GM12878 (cell line): ENCODE results near the gene PTPN12. TPM values are rescaled to one million over a fixed set of nuclear protein-coding genes. Genes with fewer than 3 reads are reported as not detected.

Experiments
- ATAC-seq: fragments of 200-7000 bp; cut with Tn5 transposase; 3 replicates; pipeline ENCODE4 v1.9.1; 2020; ENCODE audit warnings: mild to moderate bottlenecking, moderate library complexity
- BruUV-seq: library from RNA; stranded (reverse); fragments of 400-500 nt; replicated peaks from 2 replicates; lab custom pipeline; 2021; lab: Mats Ljungman, UMichigan
- CTCF ChIA-PET: fragments of 300-600 bp; sonication (Branson Sonifier 250); formaldehyde crosslinking; extraction: SDS; loops from one replicate; lab custom pipeline; 2021; ENCODE audit warnings: inconsistent platforms; lab: Yijun Ruan, JAX
- POLR2A ChIA-PET: fragments of 350-600 bp; formaldehyde crosslinking; extraction: SDS; loops from one replicate; lab custom pipeline; 2021; ENCODE audit warnings: inconsistent platforms; lab: Charles Lee
- RAD21 ChIA-PET: fragments of 300-600 bp; sonication (Branson Sonifier 250); formaldehyde crosslinking; loops from one replicate; lab custom pipeline; 2023; ENCODE audit warnings: antibody characterized with exemption; ENCODE audit not compliant: unreplicated experiment; lab: Charles Lee
- SMC1A ChIA-PET: fragments of 300-600 bp; sonication (Branson Sonifier 250); formaldehyde crosslinking; loops from one replicate; lab custom pipeline; 2023; ENCODE audit not compliant: unreplicated experiment, uncharacterized antibody; lab: Charles Lee
- DNase-seq: peaks from one replicate; pipeline ENCODE4 v3.0.0-alpha.2; 2011; ENCODE audit warnings: low read depth, low spot score
- FAIRE-seq: peaks from 3 replicates; lab custom pipeline; 2011; peaks lifted over from hg19 to GRCh38; lab: Jason Lieb, UNC
- H2AFZ ChIP-seq: 2 replicates; pipeline ENCODE4 v1.6.0; 2011; ENCODE audit warnings: low read depth, low read length, control low read depth; ENCODE audit not compliant: control insufficient read depth
- H3K27ac ChIP-seq: 2 replicates; pipeline ENCODE4 v1.5.1; 2011; ENCODE audit warnings: control low read depth; ENCODE audit not compliant: control insufficient read depth, insufficient read depth
- H3K27me3 ChIP-seq, 2 experiments: replicated peaks in 1 of 2; 2 replicates each; pipeline versions ENCODE4 v1.6.0 to v1.6.1; 2011; ENCODE audit warnings: low read length in 1 of 2; ENCODE audit not compliant: control insufficient read depth in 2 of 2, insufficient read depth in 2 of 2
- H3K36me3 ChIP-seq, 2 experiments: 2 replicates each; pipeline ENCODE4 v1.5.1; 2011; ENCODE audit warnings: low read length in 1 of 2; ENCODE audit not compliant: control insufficient read depth in 2 of 2, insufficient read depth in 2 of 2
- H3K4me1 ChIP-seq: 2 replicates; pipeline ENCODE4 v1.6.1; 2011; ENCODE audit warnings: mild to moderate bottlenecking, low read length, moderate library complexity, mixed read lengths; ENCODE audit not compliant: control insufficient read depth, insufficient read depth
- H3K4me2 ChIP-seq: 2 replicates; pipeline ENCODE4 v1.6.0; 2011; ENCODE audit warnings: control low read depth; ENCODE audit not compliant: control insufficient read depth, insufficient read depth
- H3K4me3 ChIP-seq: fragments of 200-600 bp; sonication (generic); 2 replicates; pipeline ENCODE4 v1.5.1; 2016
- H3K79me2 ChIP-seq: 2 replicates; pipeline ENCODE4 v1.6.0; 2011; ENCODE audit warnings: low read length; ENCODE audit not compliant: control insufficient read depth, insufficient read depth
- H3K9ac ChIP-seq: 2 replicates; pipeline ENCODE4 v1.8.0; 2011; ENCODE audit warnings: low read length, control low read depth, mixed read lengths; ENCODE audit not compliant: control insufficient read depth, insufficient read depth
- H3K9me3 ChIP-seq: replicated peaks from 3 replicates; pipeline ENCODE4 v1.5.1; 2011; ENCODE audit warnings: mild to moderate bottlenecking, low read length; ENCODE audit not compliant: control insufficient read depth, insufficient read depth
- H4K20me1 ChIP-seq: 2 replicates; pipeline ENCODE4 v1.6.0; 2011; ENCODE audit not compliant: control insufficient read depth, insufficient read depth
- ATF7 ChIP-seq: fragments of 450-650 bp; IDR thresholded peaks from 2 replicates; pipeline ENCODE4 v1.6.1; 2016; ENCODE audit warnings: low read depth, mild to moderate bottlenecking
- EGR1 ChIP-seq, 2 experiments: IDR thresholded peaks; 1 replicate in 1 of 2; 2 replicates in 1 of 2; pipeline ENCODE4 v1.6.1; 2011 to 2012; ENCODE audit warnings: low read depth in 2 of 2, low read length in 2 of 2, borderline replicate concordance in 1 of 2, mild to moderate bottlenecking in 1 of 2, moderate library complexity in 1 of 2
- HDGF ChIP-seq: fragments of 450-650 bp; IDR thresholded peaks from 2 replicates; pipeline ENCODE4 v1.6.1; 2016; ENCODE audit warnings: antibody characterized with exemption
- IKZF2 ChIP-seq, 2 experiments: fragments of 450-650 bp; IDR thresholded peaks; 2 replicates each; pipeline ENCODE4 v1.6.1; 2017; ENCODE audit warnings: mild to moderate bottlenecking in 2 of 2, moderate library complexity in 2 of 2
- NBN ChIP-seq: fragments of 450-650 bp; IDR thresholded peaks from 2 replicates; pipeline ENCODE4 v1.6.1; 2016
- NFIC ChIP-seq: IDR thresholded peaks from 2 replicates; pipeline ENCODE4 v1.6.1; 2012; ENCODE audit warnings: low read depth, mild to moderate bottlenecking, inconsistent platforms, low read length, moderate library complexity
- SMARCA5 ChIP-seq: fragments of 450-650 bp; IDR thresholded peaks from 2 replicates; pipeline ENCODE4 v1.6.1; 2017; ENCODE audit warnings: mild to moderate bottlenecking
- SRF ChIP-seq, 2 experiments: IDR thresholded peaks; 2 replicates each; pipeline ENCODE4 v1.6.1; 2011; ENCODE audit warnings: low read depth in 2 of 2, low read length in 2 of 2, mild to moderate bottlenecking in 1 of 2, moderate library complexity in 1 of 2
- WGBS: methylation state at CpG from one replicate; pipeline ENCODE4 v1.1.6; 2016; ENCODE audit warnings: low lambda C conversion rate; ENCODE audit not compliant: insufficient replicate concordance, insufficient coverage; ENCODE audit errors: missing lambda C conversion rate; 5-methylcytosine and 5-hydroxymethylcytosine counted together
- in situ Hi-C: fragments of 300-500 bp; cut with MboI; formaldehyde crosslinking; loops from 9 replicates; pipeline ENCODE4 v1.14.3; 2018; ENCODE audit warnings: mixed read lengths
- intact Hi-C: fragments of 100-400 bp; cut with micrococcal nuclease; formaldehyde crosslinking; loops from one replicate; pipeline ENCODE4 v1.14.2; 2022; ENCODE audit not compliant: unreplicated experiment
- polyA plus RNA-seq, 11 experiments: library from polyadenylated mRNA; depleted of rRNA in 4 of 11; unstranded in 6 of 11; stranded (reverse) in 5 of 11; fragments of >200 nt; fragmentation: Nextera tagmentation in 4 of 11; fragmentation: Illumina TruSeq in 1 of 11; extraction: Ambion mirVana in 4 of 11; extraction: Trizol in 1 of 11; gene quantifications; 1 replicate in 1 of 11; 2 replicates in 10 of 11; pipeline versions ENCODE4 v1.2.1 to v1.2.3, GENCODE V29; 2011 to 2016; ENCODE audit warnings: inconsistent platforms in 2 of 11, missing spikeins in 2 of 11, low read depth in 1 of 11
- total RNA-seq, 4 experiments: library from RNA; depleted of rRNA in 3 of 4; stranded (reverse); fragments of >200 nt in 3 of 4; fragmentation: Illumina TruSeq in 1 of 4; extraction: Trizol in 1 of 4; gene quantifications; 2 replicates each; pipeline versions ENCODE4 v1.2.1 to v1.2.3, GENCODE V29; 2013 to 2021
- TF ChIP-seq, protein P1 (sequence below): fragments of 450-650 bp; formaldehyde crosslinking; IDR thresholded peaks from 2 replicates; pipeline ENCODE4 v1.4.0; 2022; ENCODE audit warnings: mild to moderate bottlenecking, moderate library complexity
- TF ChIP-seq, protein P2 (sequence below): fragments of 450-650 bp; IDR thresholded peaks from 2 replicates; pipeline ENCODE4 v1.6.1; 2016; ENCODE audit warnings: mild to moderate bottlenecking
- TF ChIP-seq, protein P3 (sequence below): fragments of 450-650 bp; IDR thresholded peaks from 2 replicates; pipeline ENCODE4 v1.6.1; 2016; ENCODE audit warnings: mild to moderate bottlenecking
- TF ChIP-seq, protein P4 (sequence below): fragments of 450-650 bp; IDR thresholded peaks from 2 replicates; pipeline ENCODE4 v1.6.1; 2017; ENCODE audit warnings: mild to moderate bottlenecking, moderate library complexity

Gene PTPN12
- total and polyA plus RNA-seq, 10 of the 15 experiments (the other 5 are each of a cell fraction or from before 2014, with no cell fraction given), result 6.6 to 52.9 (median 17.4) TPM

DNA sequence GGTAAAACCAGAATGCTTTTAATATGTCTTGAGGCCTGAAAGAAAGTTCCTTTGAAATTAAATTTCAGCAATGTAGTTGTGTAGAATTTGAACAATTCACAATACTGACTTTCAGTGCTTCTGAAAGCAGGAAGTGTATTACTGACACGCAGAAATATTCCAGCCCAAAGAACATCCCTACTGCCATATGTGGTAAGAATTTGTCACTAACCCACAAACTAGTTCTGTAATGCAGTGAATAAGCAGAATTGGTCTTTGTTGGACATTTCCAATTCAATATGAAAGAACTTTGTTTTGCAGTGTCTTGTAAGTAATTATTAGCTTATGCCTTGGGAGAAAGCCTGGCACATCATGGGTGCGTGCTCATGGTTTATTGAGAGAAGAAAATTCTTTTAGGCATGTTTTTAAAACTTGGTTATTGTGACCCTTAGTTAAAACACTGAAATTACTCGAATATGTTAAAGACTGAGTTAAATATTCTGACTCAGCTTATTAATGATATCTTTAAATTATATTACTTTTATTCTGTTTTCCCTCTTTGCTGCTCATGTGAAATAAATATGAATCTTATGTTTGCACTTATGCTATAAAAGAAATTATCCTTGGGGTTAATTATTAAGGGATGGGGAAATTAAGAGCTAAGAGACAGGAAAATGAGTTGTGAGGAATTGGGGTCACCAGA lies 33.4 kb downstream of the PTPN12 start (continued):
- TF ChIP-seq, protein P1, sequence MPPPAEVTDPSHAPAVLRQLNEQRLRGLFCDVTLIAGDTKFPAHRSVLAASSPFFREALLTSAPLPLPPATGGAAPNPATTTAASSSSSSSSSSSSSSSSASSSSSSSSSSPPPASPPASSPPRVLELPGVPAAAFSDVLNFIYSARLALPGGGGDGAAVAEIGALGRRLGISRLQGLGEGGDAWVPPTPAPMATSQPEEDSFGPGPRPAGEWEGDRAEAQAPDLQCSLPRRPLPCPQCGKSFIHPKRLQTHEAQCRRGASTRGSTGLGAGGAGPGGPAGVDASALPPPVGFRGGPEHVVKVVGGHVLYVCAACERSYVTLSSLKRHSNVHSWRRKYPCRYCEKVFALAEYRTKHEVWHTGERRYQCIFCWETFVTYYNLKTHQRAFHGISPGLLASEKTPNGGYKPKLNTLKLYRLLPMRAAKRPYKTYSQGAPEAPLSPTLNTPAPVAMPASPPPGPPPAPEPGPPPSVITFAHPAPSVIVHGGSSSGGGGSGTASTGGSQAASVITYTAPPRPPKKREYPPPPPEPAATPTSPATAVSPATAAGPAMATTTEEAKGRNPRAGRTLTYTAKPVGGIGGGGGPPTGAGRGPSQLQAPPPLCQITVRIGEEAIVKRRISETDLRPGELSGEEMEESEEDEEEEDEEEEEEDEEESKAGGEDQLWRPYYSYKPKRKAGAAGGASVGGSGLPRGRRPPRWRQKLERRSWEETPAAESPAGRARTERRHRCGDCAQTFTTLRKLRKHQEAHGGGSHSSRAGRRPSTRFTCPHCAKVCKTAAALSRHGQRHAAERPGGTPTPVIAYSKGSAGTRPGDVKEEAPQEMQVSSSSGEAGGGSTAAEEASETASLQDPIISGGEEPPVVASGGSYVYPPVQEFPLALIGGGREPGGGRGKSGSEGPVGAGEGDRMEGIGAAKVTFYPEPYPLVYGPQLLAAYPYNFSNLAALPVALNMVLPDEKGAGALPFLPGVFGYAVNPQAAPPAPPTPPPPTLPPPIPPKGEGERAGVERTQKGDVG, result no peak
- TF ChIP-seq SRF (IDR thresholded peaks at IDR 0.05; ENCODE audit: low read depth in 2 of 2, low read length in 2 of 2) (0 out of 4 replicates have a peak, but pooled peaks of 1 of the 2 experiments have one; percentile 52), NFIC (0 out of 2 replicates have a peak, but pooled peaks have one; percentile 31)
- TF ChIP-seq, protein P2, sequence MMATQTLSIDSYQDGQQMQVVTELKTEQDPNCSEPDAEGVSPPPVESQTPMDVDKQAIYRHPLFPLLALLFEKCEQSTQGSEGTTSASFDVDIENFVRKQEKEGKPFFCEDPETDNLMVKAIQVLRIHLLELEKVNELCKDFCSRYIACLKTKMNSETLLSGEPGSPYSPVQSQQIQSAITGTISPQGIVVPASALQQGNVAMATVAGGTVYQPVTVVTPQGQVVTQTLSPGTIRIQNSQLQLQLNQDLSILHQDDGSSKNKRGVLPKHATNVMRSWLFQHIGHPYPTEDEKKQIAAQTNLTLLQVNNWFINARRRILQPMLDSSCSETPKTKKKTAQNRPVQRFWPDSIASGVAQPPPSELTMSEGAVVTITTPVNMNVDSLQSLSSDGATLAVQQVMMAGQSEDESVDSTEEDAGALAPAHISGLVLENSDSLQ, result no peak
- TF ChIP-seq, all 136 proteins: peak for 4

DNA sequence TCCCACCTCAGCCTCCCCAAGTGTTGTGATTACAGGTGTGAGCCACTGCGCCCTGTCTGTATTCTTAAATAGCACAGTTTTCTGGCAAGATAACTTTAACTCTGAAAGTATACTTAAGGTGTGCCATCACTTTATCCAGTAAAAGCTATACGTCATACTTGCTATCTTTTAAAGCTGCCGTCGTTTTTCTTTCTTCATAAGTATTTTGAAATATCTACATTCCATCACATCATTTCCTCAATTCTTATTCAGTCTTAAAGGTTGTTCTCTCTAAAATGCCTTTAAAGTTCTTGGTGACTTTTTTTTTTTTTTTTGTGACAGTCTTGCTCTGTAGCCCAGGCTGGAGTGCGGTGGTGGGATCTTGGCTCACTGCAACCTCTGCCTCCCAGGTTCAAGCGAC lies 34.7 kb downstream of the PTPN12 start:
- intact Hi-C loops, result no loop called here
- Histone ChIP-seq H3K27me3 (no peaks in the 10 kb centered on the region), H3K4me1 (peaks cover 11% of the 10 kb centered on the region), H3K36me3 (peaks cover 0 to 4% of the 10 kb centered on the region in 2 experiments), H3K9me3 (no peaks in the 10 kb centered on the region), H2AFZ (no peak overlapping the region), H3K9ac (no peak overlapping the region), H3K27ac (no peak overlapping the region), H4K20me1 (no peaks in the 10 kb centered on the region), H3K79me2 (peaks cover 5% of the 10 kb centered on the region), H3K4me3 (no peak overlapping the region), H3K4me2 (no peak overlapping the region)
- ChIA-PET SMC1A (interaction anchor here (1.3 kb wide), 1 partner anchor 29 kb away, joined by 5 read pairs; no protein-coding TSS in a partner anchor), RAD21 (no interaction called here), POLR2A (interaction anchor here (0.7 kb wide), 3 partner anchors 16 to 222 kb away, joined by 3 to 4 read pairs (median 3); partner anchors contain the start of gene RSBN1L), CTCF (interaction anchor here (0.5 to 1.3 kb wide), 2 partner anchors 8 to 33 kb away, joined by 3 to 4 read pairs; no protein-coding TSS in a partner anchor)
- ATAC-seq (no peak), DNase-seq (no peak), FAIRE-seq (no peak)
- no TSS peak for BruUV-seq
- WGBS, result 97% methylated on average over 5 of the region's 6 CpGs
- in situ Hi-C loops, result no loop called here
- TF ChIP-seq, protein P3, sequence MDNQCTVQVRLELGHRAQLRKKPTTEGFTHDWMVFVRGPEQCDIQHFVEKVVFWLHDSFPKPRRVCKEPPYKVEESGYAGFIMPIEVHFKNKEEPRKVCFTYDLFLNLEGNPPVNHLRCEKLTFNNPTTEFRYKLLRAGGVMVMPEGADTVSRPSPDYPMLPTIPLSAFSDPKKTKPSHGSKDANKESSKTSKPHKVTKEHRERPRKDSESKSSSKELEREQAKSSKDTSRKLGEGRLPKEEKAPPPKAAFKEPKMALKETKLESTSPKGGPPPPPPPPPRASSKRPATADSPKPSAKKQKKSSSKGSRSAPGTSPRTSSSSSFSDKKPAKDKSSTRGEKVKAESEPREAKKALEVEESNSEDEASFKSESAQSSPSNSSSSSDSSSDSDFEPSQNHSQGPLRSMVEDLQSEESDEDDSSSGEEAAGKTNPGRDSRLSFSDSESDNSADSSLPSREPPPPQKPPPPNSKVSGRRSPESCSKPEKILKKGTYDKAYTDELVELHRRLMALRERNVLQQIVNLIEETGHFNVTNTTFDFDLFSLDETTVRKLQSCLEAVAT, result no peak
- TF ChIP-seq EGR1 (IDR thresholded peaks at IDR 0.05; ENCODE audit: borderline replicate concordance in 1 of 2, low read depth in 2 of 2, low read length in 2 of 2), result no peak
- TF ChIP-seq IKZF2 (IDR thresholded peaks at IDR 0.05), result no peak
- TF ChIP-seq, protein P4, sequence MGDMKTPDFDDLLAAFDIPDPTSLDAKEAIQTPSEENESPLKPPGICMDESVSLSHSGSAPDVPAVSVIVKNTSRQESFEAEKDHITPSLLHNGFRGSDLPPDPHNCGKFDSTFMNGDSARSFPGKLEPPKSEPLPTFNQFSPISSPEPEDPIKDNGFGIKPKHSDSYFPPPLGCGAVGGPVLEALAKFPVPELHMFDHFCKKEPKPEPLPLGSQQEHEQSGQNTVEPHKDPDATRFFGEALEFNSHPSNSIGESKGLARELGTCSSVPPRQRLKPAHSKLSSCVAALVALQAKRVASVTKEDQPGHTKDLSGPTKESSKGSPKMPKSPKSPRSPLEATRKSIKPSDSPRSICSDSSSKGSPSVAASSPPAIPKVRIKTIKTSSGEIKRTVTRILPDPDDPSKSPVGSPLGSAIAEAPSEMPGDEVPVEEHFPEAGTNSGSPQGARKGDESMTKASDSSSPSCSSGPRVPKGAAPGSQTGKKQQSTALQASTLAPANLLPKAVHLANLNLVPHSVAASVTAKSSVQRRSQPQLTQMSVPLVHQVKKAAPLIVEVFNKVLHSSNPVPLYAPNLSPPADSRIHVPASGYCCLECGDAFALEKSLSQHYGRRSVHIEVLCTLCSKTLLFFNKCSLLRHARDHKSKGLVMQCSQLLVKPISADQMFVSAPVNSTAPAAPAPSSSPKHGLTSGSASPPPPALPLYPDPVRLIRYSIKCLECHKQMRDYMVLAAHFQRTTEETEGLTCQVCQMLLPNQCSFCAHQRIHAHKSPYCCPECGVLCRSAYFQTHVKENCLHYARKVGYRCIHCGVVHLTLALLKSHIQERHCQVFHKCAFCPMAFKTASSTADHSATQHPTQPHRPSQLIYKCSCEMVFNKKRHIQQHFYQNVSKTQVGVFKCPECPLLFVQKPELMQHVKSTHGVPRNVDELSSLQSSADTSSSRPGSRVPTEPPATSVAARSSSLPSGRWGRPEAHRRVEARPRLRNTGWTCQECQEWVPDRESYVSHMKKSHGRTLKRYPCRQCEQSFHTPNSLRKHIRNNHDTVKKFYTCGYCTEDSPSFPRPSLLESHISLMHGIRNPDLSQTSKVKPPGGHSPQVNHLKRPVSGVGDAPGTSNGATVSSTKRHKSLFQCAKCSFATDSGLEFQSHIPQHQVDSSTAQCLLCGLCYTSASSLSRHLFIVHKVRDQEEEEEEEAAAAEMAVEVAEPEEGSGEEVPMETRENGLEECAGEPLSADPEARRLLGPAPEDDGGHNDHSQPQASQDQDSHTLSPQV, result no peak
- no peak for TF ChIP-seq SMARCA5
- TF ChIP-seq NBN, result no peak
- no peak for TF ChIP-seq ATF7
- TF ChIP-seq HDGF, result no peak
